H1 (cell line): ENCODE data around the gene NDUFB11. TPM values are rescaled to one million over a fixed set of nuclear protein-coding genes. Genes with fewer than 3 reads are reported as not detected.

Source experiments
- CTCF ChIA-PET: fragments of 300-600 bp; sonication (Branson Sonifier 250); formaldehyde crosslinking; loops from one replicate; lab custom pipeline; 2021; ENCODE audit not compliant: partially characterized antibody; lab: Charles Lee
- POLR2A ChIA-PET: fragments of 300-600 bp; sonication (Branson Sonifier 250); formaldehyde crosslinking; loops from one replicate; lab custom pipeline; 2021; ENCODE audit warnings: inconsistent platforms; ENCODE audit not compliant: partially characterized antibody; lab: Charles Lee
- DNase-seq, 2 experiments: peaks; one replicate each; pipeline versions ENCODE4 v3.0.0 to v3.0.0-alpha.2; 2010 to 2022; ENCODE audit warnings: low spot score in 2 of 2, low read depth in 1 of 2, mixed read lengths in 1 of 2
- FAIRE-seq: peaks from 2 replicates; lab custom pipeline; 2011; peaks lifted over from hg19 to GRCh38; lab: Jason Lieb, UNC
- H2AFZ ChIP-seq: 2 replicates; pipeline ENCODE4 v1.8.1; 2012; ENCODE audit warnings: low read length, inconsistent platforms
- H2AK5ac ChIP-seq: 2 replicates; pipeline ENCODE4 v1.6.1; 2013; ENCODE audit warnings: low read depth, low read length
- H2BK120ac ChIP-seq: replicated peaks from 2 replicates; pipeline ENCODE3; 2013; ENCODE audit warnings: low read depth, low read length, inconsistent platforms
- H2BK12ac ChIP-seq: 2 replicates; pipeline ENCODE4 v1.6.1; 2013; ENCODE audit warnings: low read depth, low read length
- H2BK15ac ChIP-seq: 2 replicates; pipeline ENCODE4 v1.6.1; 2013; ENCODE audit warnings: low read length
- H2BK20ac ChIP-seq: 2 replicates; pipeline ENCODE4 v1.6.1; 2013; ENCODE audit warnings: low read length
- H2BK5ac ChIP-seq: 2 replicates; pipeline ENCODE4 v1.6.1; 2013; ENCODE audit warnings: low read depth, low read length
- H3K14ac ChIP-seq: 2 replicates; pipeline ENCODE4 v1.6.1; 2013; ENCODE audit warnings: inconsistent platforms; ENCODE audit not compliant: insufficient read length
- H3K18ac ChIP-seq: 2 replicates; pipeline ENCODE4 v1.6.1; 2013; ENCODE audit warnings: low read length; ENCODE audit errors: extremely low read depth
- H3K23ac ChIP-seq: 2 replicates; pipeline ENCODE4 v1.6.1; 2013; ENCODE audit warnings: inconsistent platforms; ENCODE audit not compliant: insufficient read length
- H3K23me2 ChIP-seq: 2 replicates; pipeline ENCODE4 v1.6.1; 2013; ENCODE audit warnings: low read depth, low read length
- H3K27ac ChIP-seq: 2 replicates; pipeline ENCODE4 v1.6.1; 2011; ENCODE audit warnings: low read depth, low read length, inconsistent platforms
- H3K27me3 ChIP-seq, 4 experiments: replicated peaks in 1 of 4; 1 replicate in 1 of 4; 2 replicates in 3 of 4; pipeline versions ENCODE4 v1.6.1 to v1.8.1; 2011 to 2013; ENCODE audit warnings: low read length in 3 of 4, mild to moderate bottlenecking in 3 of 4, inconsistent platforms in 2 of 4, mixed read lengths in 2 of 4, moderate library complexity in 1 of 4; ENCODE audit not compliant: control insufficient read depth in 3 of 4, insufficient read depth in 3 of 4; ENCODE audit errors: extremely low read depth in 1 of 4
- H3K36me3 ChIP-seq, 4 experiments: 2 replicates each; pipeline versions ENCODE4 v1.6.1 to v1.8.1; 2011 to 2013; ENCODE audit warnings: mild to moderate bottlenecking in 4 of 4, low read length in 3 of 4, moderate library complexity in 2 of 4, control low read depth in 1 of 4, inconsistent platforms in 1 of 4; ENCODE audit not compliant: insufficient read depth in 4 of 4, control insufficient read depth in 2 of 4
- H3K4ac ChIP-seq: replicated peaks from 2 replicates; pipeline ENCODE3; 2013; ENCODE audit warnings: low read length, low read depth, mixed read lengths, inconsistent platforms; ENCODE audit not compliant: insufficient read length
- H3K4me1 ChIP-seq, 4 experiments: replicated peaks in 1 of 4; 1 replicate in 1 of 4; 2 replicates in 3 of 4; pipeline versions ENCODE4 v1.6.1 to v1.8.1; 2011 to 2013; ENCODE audit warnings: low read length in 3 of 4, inconsistent platforms in 2 of 4, mixed read lengths in 1 of 4; ENCODE audit not compliant: insufficient read depth in 4 of 4, control insufficient read depth in 3 of 4
- H3K4me2 ChIP-seq, 2 experiments: 2 replicates each; pipeline versions ENCODE4 v1.6.1 to v1.8.1; 2011 to 2013; ENCODE audit warnings: low read depth in 2 of 2, low read length in 2 of 2, control low read depth in 1 of 2, inconsistent platforms in 1 of 2, mild to moderate bottlenecking in 1 of 2; ENCODE audit not compliant: insufficient read depth in 1 of 2
- H3K4me3 ChIP-seq, 4 experiments: fragments of 200-600, 300-600 bp in 1 of 4; sonication (generic), shearing (Covaris generic), sonication (Bioruptor Twin) in 1 of 4; 2 replicates each; pipeline versions ENCODE4 v1.5.1 to v1.8.1; 2011 to 2016; ENCODE audit warnings: low read length in 4 of 4, low read depth in 3 of 4, control low read depth in 2 of 4, inconsistent platforms in 2 of 4, mild to moderate bottlenecking in 2 of 4, mixed read lengths in 1 of 4, moderate library complexity in 1 of 4; ENCODE audit not compliant: insufficient read depth in 2 of 4; ENCODE audit errors: extremely low read depth in 1 of 4
- H3K56ac ChIP-seq: replicated peaks from 2 replicates; pipeline ENCODE3; 2013; ENCODE audit warnings: low read depth, mild to moderate bottlenecking, mixed read lengths, low read length, inconsistent platforms; ENCODE audit not compliant: insufficient read length
- H3K79me1 ChIP-seq: 2 replicates; pipeline ENCODE4 v1.6.1; 2013; ENCODE audit warnings: low read depth, low read length, control low read depth
- H3K79me2 ChIP-seq, 2 experiments: 2 replicates each; pipeline versions ENCODE4 v1.6.1 to v1.8.1; 2012 to 2013; ENCODE audit warnings: low read length in 2 of 2, mild to moderate bottlenecking in 2 of 2, inconsistent platforms in 1 of 2; ENCODE audit not compliant: insufficient read depth in 2 of 2, control insufficient read depth in 1 of 2
- H3K9ac ChIP-seq, 4 experiments: replicated peaks in 1 of 4; 1 replicate in 1 of 4; 2 replicates in 3 of 4; pipeline versions ENCODE4 v1.6.1 to v1.8.1; 2011 to 2013; ENCODE audit warnings: low read depth in 3 of 4, low read length in 3 of 4, control low read depth in 2 of 4, mild to moderate bottlenecking in 2 of 4, moderate library complexity in 2 of 4, inconsistent platforms in 1 of 4; ENCODE audit errors: extremely low read depth in 1 of 4
- H3K9me3 ChIP-seq, 2 experiments: 2 replicates each; pipeline versions ENCODE4 v1.6.1 to v1.8.1; 2012 to 2013; ENCODE audit warnings: mild to moderate bottlenecking in 2 of 2, moderate library complexity in 2 of 2, control low read depth in 1 of 2, inconsistent platforms in 1 of 2, low read depth in 1 of 2, low read length in 1 of 2, mixed read lengths in 1 of 2; ENCODE audit not compliant: insufficient read depth in 2 of 2
- H4K20me1 ChIP-seq, 2 experiments: replicated peaks in 1 of 2; 2 replicates each; pipeline versions ENCODE3 to v1.8.1; 2011 to 2013; ENCODE audit warnings: inconsistent platforms in 2 of 2, low read length in 2 of 2, mild to moderate bottlenecking in 1 of 2; ENCODE audit not compliant: insufficient read depth in 2 of 2, control insufficient read depth in 1 of 2
- H4K5ac ChIP-seq: 2 replicates; pipeline ENCODE4 v1.6.1; 2013; ENCODE audit warnings: low read length, low read depth, mixed read lengths, inconsistent platforms; ENCODE audit not compliant: insufficient read length
- H4K8ac ChIP-seq: 2 replicates; pipeline ENCODE4 v1.8.0; 2013; ENCODE audit warnings: mild to moderate bottlenecking, moderate library complexity, low read length, inconsistent platforms; ENCODE audit not compliant: insufficient read depth; ENCODE audit errors: extremely low read depth
- H4K91ac ChIP-seq: replicated peaks from 2 replicates; pipeline ENCODE3; 2013; ENCODE audit warnings: low read length, mixed read lengths, inconsistent platforms; ENCODE audit not compliant: insufficient read length
- ATF2 ChIP-seq: IDR thresholded peaks from 2 replicates; pipeline ENCODE4 v1.6.1; 2012; ENCODE audit warnings: low read length, inconsistent platforms
- BCL11A ChIP-seq, 2 experiments: IDR thresholded peaks; one replicate each; pipeline ENCODE4 v1.6.1; 2011; ENCODE audit warnings: low read depth in 2 of 2, low read length in 2 of 2, mild to moderate bottlenecking in 2 of 2
- BRCA1 ChIP-seq: IDR thresholded peaks from 2 replicates; pipeline ENCODE4 v1.6.1; 2012; ENCODE audit warnings: low read depth, low read length, improper control_type of control experiment
- GABPA ChIP-seq: IDR thresholded peaks from 2 replicates; pipeline ENCODE4 v1.6.1; 2011; ENCODE audit warnings: mild to moderate bottlenecking, low read length, moderate library complexity, borderline replicate concordance; ENCODE audit not compliant: insufficient read depth
- JUND ChIP-seq: IDR thresholded peaks from 2 replicates; pipeline ENCODE4 v1.6.1; 2011; ENCODE audit warnings: mild to moderate bottlenecking, improper control_type of control experiment, low read length
- KDM5A ChIP-seq: fragments of 200-600 bp; IDR thresholded peaks from 2 replicates; pipeline ENCODE4 v1.7.1; 2012; ENCODE audit warnings: mild to moderate bottlenecking, low read length, inconsistent platforms, mixed read lengths
- PHF8 ChIP-seq: fragments of 200-600 bp; sonication (generic); conservative IDR thresholded peaks from 2 replicates; pipeline ENCODE4 v1.7.1; 2012; ENCODE audit warnings: low read depth, mild to moderate bottlenecking, inconsistent platforms, low read length, moderate library complexity
- RFX5 ChIP-seq: IDR thresholded peaks from 2 replicates; pipeline ENCODE4 v1.6.1; 2011; ENCODE audit warnings: low read depth, low read length, improper control_type of control experiment, borderline replicate concordance
- SP4 ChIP-seq: IDR thresholded peaks from 2 replicates; pipeline ENCODE4 v1.6.1; 2012; ENCODE audit warnings: low read length, inconsistent platforms
- YY1 ChIP-seq: IDR thresholded peaks from 2 replicates; pipeline ENCODE4 v1.6.1; 2011; ENCODE audit warnings: low read depth, mild to moderate bottlenecking, low read length
- ZNF274 ChIP-seq: IDR thresholded peaks from 2 replicates; pipeline ENCODE4 v1.7.0; 2012; ENCODE audit warnings: low read length, borderline replicate concordance; ENCODE audit errors: extremely low read depth
- WGBS, 2 experiments: shearing (Covaris generic) in 1 of 2; methylation state at CpG; one replicate each; pipeline versions ENCODE4 v1.1.6 to v1.1.7; 2013 to 2015; ENCODE audit warnings: low lambda C conversion rate in 2 of 2, mixed read lengths in 2 of 2, inconsistent platforms in 1 of 2, low coverage in 1 of 2, missing lambda C conversion rate in 1 of 2; ENCODE audit not compliant: insufficient replicate concordance in 2 of 2, insufficient coverage in 1 of 2, insufficient read length in 1 of 2; ENCODE audit errors: extremely low coverage in 1 of 2, missing lambda C conversion rate in 1 of 2; 5-methylcytosine and 5-hydroxymethylcytosine counted together
- polyA plus RNA-seq, 7 experiments: library from polyadenylated mRNA; depleted of rRNA in 3 of 7; stranded (reverse) in 5 of 7; unstranded in 2 of 7; fragments of >200 nt in 5 of 7; fragments of 200-250 nt in 2 of 7; gene quantifications; 1 replicate in 5 of 7; 2 replicates in 1 of 7; 4 replicates in 1 of 7; pipeline versions ENCODE4 v1.2.1 to v1.2.3, GENCODE V29; 2011 to 2013; ENCODE audit warnings: missing spikeins in 2 of 7, mixed read lengths in 2 of 7
- total RNA-seq: library from RNA; stranded (reverse); fragmentation: NEBNext Ultra II Directional; extraction: Animal tissue kit (Norgen Biotek cat#: 25700); gene quantifications from 2 replicates; pipeline ENCODE4 v1.2.1, GENCODE V29; 2021

NDUFB11 gene
- total and polyA plus RNA-seq, 2 of the 8 experiments (the other 6 are each of a cell fraction or from before 2014, with no cell fraction given), result 120 to 131 TPM

GRCh38 chrX:47172971-47173792 lies 28.7 kb upstream of the NDUFB11 start:
- H3K23me2 ChIP-seq, result no peaks in the 10 kb centered on the region
- peaks cover 0 to 4% of the 10 kb centered on the region in 2 experiments for H4K20me1 ChIP-seq
- H2BK20ac ChIP-seq, result no peak overlapping the region
- H2AFZ ChIP-seq, result no peak overlapping the region
- POLR2A ChIA-PET, result interaction anchor here (0.9 kb wide), 1 partner anchor 15 kb away, joined by 3 read pairs; no protein-coding TSS in a partner anchor
- no peak overlapping the region for H3K23ac ChIP-seq
- CTCF ChIA-PET, result interaction anchor here (1.4 kb wide), 1 partner anchor 15 kb away, joined by 4 read pairs; no protein-coding TSS in a partner anchor
- H3K4me2 ChIP-seq, result no peak overlapping the region
- H3K79me1 ChIP-seq, result no peaks in the 10 kb centered on the region; the same call in 1 of the 2 replicates
- no peak overlapping the region for H4K5ac ChIP-seq
- no peaks in the 10 kb centered on the region for H3K9me3 ChIP-seq
- no peak overlapping the region for H3K4ac ChIP-seq
- H3K79me2 ChIP-seq, result no peaks in the 10 kb centered on the region
- no peak overlapping the region for H3K18ac ChIP-seq
- FAIRE-seq, result no peak
- no peak overlapping the region for H3K14ac ChIP-seq
- DNase-seq, result no peak
- no peaks in the 10 kb centered on the region for H3K4me1 ChIP-seq
- no peak overlapping the region for H4K91ac ChIP-seq
- H3K4me3 ChIP-seq, result no peak overlapping the region
- H2BK5ac ChIP-seq, result no peak overlapping the region
- 95% methylated on average over 12 of the region's 18 CpGs; no CpG with 5 or more reads in 1 of the 2 experiments for WGBS, 2 experiments
- H2BK15ac ChIP-seq, result no peak overlapping the region
- peaks cover 2 to 42% (median 23%) of the 10 kb centered on the region in 4 experiments; a peak in 7 of 8 replicates for H3K36me3 ChIP-seq
- H3K9ac ChIP-seq, result no peak overlapping the region
- no peaks in the 10 kb centered on the region for H3K27me3 ChIP-seq
- H4K8ac ChIP-seq, result no peak overlapping the region
- H2AK5ac ChIP-seq, result no peak overlapping the region
- no peak overlapping the region for H2BK120ac ChIP-seq
- H2BK12ac ChIP-seq, result no peak overlapping the region
- no peak overlapping the region for H3K56ac ChIP-seq
- no peak overlapping the region for H3K27ac ChIP-seq
- TF ChIP-seq ATF2 (no peak), BCL11A (IDR thresholded peaks at IDR 0.05; ENCODE audit: low read depth in 2 of 2, low read length in 2 of 2) (no peak), PHF8 (no peak), RFX5 (no peak), GABPA (no peak), ZNF274 (no peak), JUND (no peak), YY1 (no peak), SP4 (no peak), BRCA1 (no peak), KDM5A (no peak)
